Prostate gland (tissue), 2 donors: ENCODE data around the gene PRX.

Experiments
- CTCF ChIP-seq, 4 experiments: fragments of 200-600 bp in 2 of 4; fragments of 450-650 bp in 2 of 4; sonication (generic) in 2 of 4; IDR thresholded peaks; 1 replicate in 3 of 4; 2 replicates in 1 of 4; pipeline ENCODE4 v1.5.1; 2016 to 2019; ENCODE audit warnings: antibody characterized with exemption in 4 of 4, mild to moderate bottlenecking in 2 of 4, moderate library complexity in 2 of 4
- POLR2A ChIP-seq: fragments of 450-650 bp; IDR thresholded peaks from one replicate; pipeline ENCODE4 v1.6.1; 2016; ENCODE audit warnings: antibody characterized with exemption, mild to moderate bottlenecking
- POLR2AphosphoS5 ChIP-seq: sonication (generic); formaldehyde crosslinking; IDR thresholded peaks from one replicate; pipeline ENCODE4 v1.6.1; 2017; ENCODE audit warnings: antibody characterized with exemption

- TF ChIP-seq CTCF (IDR thresholded peaks at IDR 0.05) (no peak), POLR2A (no peak), POLR2AphosphoS5 (no peak)
Measured at GRCh38 chr19:40441719-40442253, 28.6 kb upstream of the PRX start.
